ENCODE measurements around the gene TAL1.

DNA sequence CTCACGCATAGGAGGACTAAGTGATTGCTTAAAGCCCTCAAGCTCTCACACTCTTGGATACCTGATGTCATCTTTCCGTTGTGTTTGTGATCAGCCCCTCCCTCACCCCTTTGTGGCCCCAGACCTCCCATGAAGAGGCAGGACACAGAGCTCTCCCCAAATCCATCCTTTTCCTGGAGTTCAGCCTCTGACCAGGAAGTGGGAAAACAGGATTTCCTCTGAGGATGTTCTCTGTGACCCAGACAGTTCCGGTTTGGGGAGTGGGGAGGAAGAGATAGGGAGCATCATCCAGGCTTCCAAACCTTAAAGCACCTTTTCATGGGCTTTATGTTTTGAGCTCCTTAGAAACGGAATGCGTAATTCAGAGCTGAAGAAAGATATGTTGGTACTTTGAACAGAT is 11.9 kb upstream of the TAL1 start:
- no peak for TF ChIP-seq POLR2A (IDR thresholded peaks at IDR 0.05; ENCODE audit: low read depth, low read length)
- TF ChIP-seq JUN (IDR thresholded peaks at IDR 0.05; ENCODE audit: borderline replicate concordance, insufficient read depth, insufficient read length, low read depth): no peak
